ENCODE data around the gene YEATS4. TPM values are rescaled to one million over a fixed set of nuclear protein-coding genes. Genes with fewer than 3 reads are reported as not detected.

YEATS4 gene
- total RNA-seq, 1 donor from 2014 or later: 17.9 TPM

- DNase-seq (ENCODE audit: extremely low read depth, low read depth, low spot score): no peak
These were observed 18.2 kb upstream of the YEATS4 start for GRCh38 chr12:69341328-69341727.

DNA sequence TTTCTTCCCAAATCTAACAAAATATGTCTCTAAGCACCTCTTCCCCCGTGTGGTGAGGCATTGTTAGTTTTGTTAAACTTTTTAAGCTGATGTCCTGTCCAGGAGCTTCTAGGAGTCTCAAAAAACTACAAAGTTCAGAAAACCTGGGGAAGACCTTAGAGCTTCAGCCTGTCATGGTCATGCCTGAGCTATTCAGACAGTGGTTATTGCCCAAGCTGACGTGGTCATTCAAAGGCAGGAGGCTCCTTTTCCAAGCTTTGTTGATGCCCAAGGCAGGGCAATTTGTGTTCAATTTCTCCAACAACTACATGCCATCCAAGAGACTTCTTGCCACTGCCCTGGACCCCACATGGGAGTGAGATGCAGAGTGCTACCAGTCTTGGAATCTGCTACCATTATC is 17.1 kb upstream of the YEATS4 start:
- DNase-seq (ENCODE audit: extremely low read depth, low read depth, low spot score): no peak

GRCh38 chr12:69343357-69343756 is 16.2 kb upstream of the YEATS4 start:
- no peak for DNase-seq (ENCODE audit: extremely low read depth, low read depth, low spot score)

- no peak for DNase-seq (ENCODE audit: extremely low read depth, low read depth, low spot score)
These were observed 15.5 kb upstream of the YEATS4 start for GRCh38 chr12:69343885-69344612.

GRCh38 chr12:69345077-69345476 is 14.5 kb upstream of the YEATS4 start:
- DNase-seq (ENCODE audit: extremely low read depth, low read depth, low spot score): no peak

- DNase-seq (ENCODE audit: extremely low read depth, low read depth, low spot score): no peak
These were observed 13.8 kb upstream of the YEATS4 start for GRCh38 chr12:69345742-69346141.

GRCh38 chr12:69348162-69348938 is 11.2 kb upstream of the YEATS4 start, which contains the start of gene LYZ:
Gene LYZ (plus strand): TSS chr12:69348381. CDS start chr12:69348409, 28 bp downstream.
- no peak for DNase-seq (ENCODE audit: extremely low read depth, low read depth, low spot score)

GRCh38 chr12:69350002-69350626 is 9.4 kb upstream of the YEATS4 start:
- no peak for DNase-seq (ENCODE audit: extremely low read depth, low read depth, low spot score)

DNA sequence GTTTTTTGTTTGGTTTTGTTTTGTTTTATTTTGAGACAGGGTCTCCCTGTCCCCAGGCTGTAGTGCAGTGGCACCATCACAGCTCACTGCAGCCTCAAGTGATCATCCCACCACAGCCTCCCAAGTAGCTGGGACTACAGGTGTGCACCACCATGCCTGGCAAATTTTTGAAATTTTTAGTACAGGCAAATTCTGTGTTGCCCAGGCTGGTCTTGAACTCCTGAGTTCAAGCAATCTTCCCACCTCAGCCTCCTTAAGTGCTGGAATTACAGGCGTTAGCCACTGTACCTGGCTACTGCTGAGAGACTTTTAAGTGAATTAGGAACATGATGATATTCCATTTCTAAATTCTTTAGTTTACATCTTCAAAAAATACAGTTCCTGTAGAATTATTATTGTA is 8.8 kb upstream of the YEATS4 start:
- no peak for DNase-seq (ENCODE audit: extremely low read depth, low read depth, low spot score)

DNA sequence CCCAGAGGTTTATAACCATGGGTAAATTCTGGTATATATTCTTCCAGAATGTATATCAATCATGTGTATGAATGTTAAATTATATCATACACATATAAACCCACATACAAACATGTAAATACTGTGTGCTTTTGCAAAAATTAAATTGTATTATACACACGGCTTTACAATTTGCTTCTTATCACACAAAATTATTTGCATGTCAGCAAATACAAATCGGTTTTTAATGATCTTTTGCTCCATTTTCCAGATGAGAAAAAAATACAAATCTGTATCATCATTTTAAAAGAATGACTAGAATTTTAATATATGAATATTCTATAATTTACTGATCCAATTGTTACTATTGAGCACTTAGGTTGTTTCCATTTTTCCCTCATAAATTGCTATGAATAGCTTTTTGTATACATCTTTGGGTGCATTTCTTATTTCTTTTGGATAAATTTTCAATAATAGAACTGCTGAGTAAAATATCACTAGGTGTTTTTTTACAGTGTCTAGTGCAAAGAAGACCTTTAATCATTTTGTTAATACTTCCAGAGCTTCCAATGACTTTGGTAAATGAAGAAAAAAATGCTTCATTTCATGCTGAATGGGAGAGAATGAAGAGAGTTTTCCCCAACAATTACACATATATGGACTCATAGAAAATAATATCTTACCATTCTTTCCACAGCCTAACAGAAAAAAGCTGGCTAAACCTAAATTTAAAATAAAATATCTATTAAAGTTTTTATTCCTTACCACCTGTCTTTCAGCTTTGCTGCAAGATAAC is 7.9 kb upstream of the YEATS4 start:
- no peak for DNase-seq (ENCODE audit: extremely low read depth, low read depth, low spot score)

DNA sequence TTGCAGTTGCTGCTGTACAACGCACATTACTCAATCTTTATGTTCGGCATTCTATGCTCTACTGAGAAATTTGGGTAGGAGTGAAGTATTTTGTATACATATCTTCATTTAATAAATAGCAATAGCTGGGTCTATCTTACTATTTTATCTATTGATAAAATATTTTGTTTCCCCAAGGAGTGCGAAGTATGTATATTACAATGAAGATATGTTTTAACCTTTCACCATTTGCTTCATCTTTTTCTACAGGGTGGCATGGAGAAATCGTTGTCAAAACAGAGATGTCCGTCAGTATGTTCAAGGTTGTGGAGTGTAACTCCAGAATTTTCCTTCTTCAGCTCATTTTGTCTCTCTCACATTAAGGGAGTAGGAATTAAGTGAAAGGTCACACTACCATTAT is 6.6 kb upstream of the YEATS4 start:
- DNase-seq (ENCODE audit: extremely low read depth, low read depth, low spot score): no peak

DNA sequence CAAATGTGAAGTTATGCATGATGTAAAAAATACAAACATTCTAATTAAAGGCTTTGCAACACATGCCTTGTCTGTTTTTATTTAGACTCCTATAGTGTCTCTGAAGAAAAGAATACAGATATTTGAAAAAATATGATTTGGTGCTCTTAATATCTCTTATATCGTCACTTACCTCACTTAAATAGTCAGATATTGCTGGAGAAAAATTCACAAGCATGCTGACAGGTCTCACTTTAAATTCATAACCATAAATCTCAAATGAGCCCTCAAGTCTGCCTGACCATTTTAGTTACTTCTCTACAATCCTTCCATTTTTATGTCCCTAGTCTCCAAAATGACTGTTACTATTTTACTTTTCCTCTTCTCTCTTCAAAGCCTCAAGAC is 5.4 kb upstream of the YEATS4 start:
- no peak for DNase-seq (ENCODE audit: extremely low read depth, low read depth, low spot score)

DNA sequence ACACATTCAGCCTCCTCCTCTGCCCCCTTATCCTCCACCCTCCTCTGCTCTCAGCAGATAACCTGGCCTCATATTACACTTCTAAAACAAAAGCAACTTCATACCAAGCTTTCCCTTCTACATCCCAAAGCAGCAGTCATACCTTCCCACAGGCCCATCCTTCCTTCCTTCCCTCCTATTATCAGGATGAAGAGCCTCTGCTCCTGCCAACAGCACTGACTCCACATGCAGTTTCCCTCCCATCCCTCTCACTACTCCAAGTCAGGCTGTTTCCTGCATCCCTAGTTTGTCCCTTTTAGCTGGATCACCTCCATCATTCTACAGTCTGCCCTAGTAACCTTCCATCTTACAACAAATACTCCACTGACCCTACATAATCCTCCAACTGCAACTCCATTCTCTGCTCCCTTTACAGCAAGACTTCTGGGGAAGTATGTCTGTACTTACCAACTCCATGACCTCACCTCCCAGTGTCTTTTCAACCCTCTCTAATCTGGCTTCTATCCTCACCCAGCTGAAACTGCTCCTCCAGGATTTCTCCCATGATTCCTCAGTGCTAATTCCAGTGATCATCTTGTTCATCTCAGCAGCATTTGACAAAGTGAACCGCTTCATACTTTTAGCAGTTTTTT is 4.9 kb upstream of the YEATS4 start:
- no peak for DNase-seq (ENCODE audit: extremely low read depth, low read depth, low spot score)

DNA sequence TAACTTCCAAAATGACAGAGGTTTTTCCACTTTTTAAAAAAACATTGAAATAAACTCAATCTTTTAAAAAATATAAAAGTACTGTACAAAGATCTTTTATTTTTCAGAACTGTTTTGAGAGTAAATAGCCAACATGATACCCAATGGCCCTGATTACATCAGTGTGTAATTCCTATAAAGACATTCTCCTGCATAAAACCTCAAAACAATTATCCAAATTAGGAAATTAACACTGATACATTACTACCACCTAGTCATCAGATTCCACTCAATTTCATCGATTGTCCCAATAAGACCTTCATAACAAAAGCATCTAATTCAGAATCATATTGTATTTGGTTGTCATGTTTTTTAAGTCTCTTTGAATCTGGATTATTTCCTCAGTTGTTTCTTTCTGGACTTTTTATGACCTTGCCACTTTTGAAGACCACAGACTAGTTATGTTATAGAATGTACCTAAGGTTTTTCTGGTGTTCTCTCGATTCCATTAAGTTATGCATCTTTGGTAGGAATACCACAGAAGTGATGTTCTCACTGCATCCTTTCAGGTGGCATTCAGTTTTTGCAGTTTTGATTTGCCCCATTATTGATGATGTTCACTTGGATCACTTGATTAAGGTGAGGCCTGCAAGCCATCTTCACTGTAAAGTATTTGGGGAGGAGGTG is 4.0 kb upstream of the YEATS4 start:
- no peak for DNase-seq (ENCODE audit: extremely low read depth, low read depth, low spot score)

- DNase-seq (ENCODE audit: extremely low read depth, low read depth, low spot score): no peak
These were observed 767 bp downstream of the YEATS4 start for GRCh38 chr12:69360348-69360672.

DNA sequence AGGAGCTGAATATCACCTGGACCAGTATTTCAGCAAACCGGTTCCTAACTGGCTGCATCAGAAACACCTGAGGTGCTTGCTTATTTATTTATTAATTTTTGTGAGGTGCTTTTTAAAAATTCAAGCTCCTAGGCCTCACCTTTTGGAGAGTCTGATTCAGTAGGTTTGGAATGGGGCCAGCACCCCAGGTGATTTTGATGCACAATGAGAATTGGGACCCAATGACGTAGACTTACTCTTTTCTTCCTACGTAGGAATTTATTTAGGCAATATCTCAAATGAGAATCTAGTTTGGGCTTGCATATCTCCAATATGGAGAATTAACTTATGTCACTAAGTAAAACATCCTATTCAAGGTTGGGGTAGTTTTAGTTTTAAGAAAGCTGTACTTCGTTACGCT is 7.3 kb downstream of the YEATS4 start:
- no peak for DNase-seq (ENCODE audit: extremely low read depth, low read depth, low spot score)

DNA sequence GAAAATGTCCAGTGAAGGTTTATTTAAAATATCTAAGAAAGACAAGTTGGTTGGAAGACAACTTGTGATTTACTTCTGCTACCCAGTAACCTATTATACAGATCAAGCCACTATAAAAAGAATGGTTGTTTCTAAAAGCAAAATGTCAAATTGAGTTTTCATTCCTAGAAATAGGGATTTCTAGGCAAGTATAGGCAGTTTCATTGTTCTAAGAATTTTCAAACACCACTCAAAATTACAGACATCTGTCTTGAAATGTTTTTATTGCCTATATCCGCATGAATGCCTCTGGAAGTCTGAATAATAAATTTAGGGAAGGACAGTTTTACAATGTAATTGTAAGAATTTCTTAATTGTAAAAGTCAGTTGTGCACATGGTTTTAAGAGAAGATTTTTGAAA is 8.6 kb downstream of the YEATS4 start:
- no peak for DNase-seq (ENCODE audit: extremely low read depth, low read depth, low spot score)

DNA sequence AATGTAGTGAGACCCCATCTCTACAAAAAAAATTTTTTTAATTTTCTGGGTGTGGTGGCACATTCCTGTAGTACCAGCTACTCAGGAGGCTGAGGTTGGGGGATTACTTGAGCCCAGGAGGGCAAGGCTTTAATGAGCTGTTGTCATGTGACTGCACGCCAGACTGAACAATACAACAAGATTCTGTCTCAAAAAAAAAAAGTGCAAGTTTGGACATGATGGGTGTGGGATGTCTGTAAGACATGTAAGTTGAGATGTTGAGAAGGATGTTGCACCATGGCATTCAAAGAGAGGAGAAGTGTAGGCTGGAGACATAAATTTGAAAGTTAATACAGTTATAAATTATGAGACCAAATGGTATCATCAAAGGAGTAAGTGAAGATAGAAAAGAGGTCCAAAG is 23.5 kb downstream of the YEATS4 start:
- no peak for DNase-seq (ENCODE audit: extremely low read depth, low read depth, low spot score)

DNA sequence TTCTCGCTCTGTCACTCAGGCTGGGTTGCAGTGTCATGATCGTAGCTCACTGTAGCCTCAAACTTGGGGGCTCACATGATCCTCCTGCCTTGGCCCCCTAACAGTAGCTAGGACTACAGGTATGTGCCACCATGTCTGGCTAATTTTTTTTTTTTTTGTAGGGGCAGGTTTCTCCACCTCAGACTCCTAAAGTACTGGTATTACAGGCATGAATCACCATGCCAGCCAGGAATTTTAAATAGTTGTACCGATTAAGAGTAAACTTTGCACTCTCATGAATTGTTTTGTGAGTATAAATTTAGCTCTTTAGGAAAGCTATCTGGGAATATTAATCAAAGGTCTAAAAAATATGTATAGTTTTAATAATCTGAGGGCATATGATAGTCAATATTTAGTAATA is 25.5 kb downstream of the YEATS4 start:
- DNase-seq (ENCODE audit: extremely low read depth, low read depth, low spot score): no peak

- no peak for DNase-seq (ENCODE audit: extremely low read depth, low read depth, low spot score)
These were observed 27.4 kb downstream of the YEATS4 start for GRCh38 chr12:69386921-69387320.
